WTC11 (cell line): ENCODE results near the gene ZDHHC11B. TPM values are rescaled to one million over a fixed set of nuclear protein-coding genes. Genes with fewer than 3 reads are reported as not detected.
A peak's percentile ranks its signal among the peaks of the same experiment; 100 is the strongest.
"Not testable (repeated sequence)": the region's sequence is repeated elsewhere in the genome, so short reads cannot be mapped to it uniquely, and the experiment has no call there.

Experiments used
- ATAC-seq: fragments of 200-7000 bp; cut with Tn5 transposase; 2 replicates; pipeline ENCODE4 v1.10.0; 2021; ENCODE audit warnings: mild to moderate bottlenecking, moderate library complexity
- CTCF ChIA-PET: fragments of 300-600 bp; sonication (Branson Sonifier 250); formaldehyde crosslinking; loops from one replicate; lab custom pipeline; 2021; ENCODE audit warnings: antibody characterized with exemption; lab: Charles Lee
- POLR2A ChIA-PET: fragments of 350-600 bp; sonication (Branson Sonifier 250); formaldehyde crosslinking; loops from one replicate; lab custom pipeline; 2021; ENCODE audit warnings: antibody characterized with exemption; lab: Charles Lee
- DNase-seq: peaks from one replicate; pipeline ENCODE4 v3.0.0; 2021; ENCODE audit warnings: low spot score
- H3K27ac Mint-ChIP-seq: 2 replicates; pipeline ENCODE4 v1.8.0; 2021; ENCODE audit warnings: mixed read lengths
- H3K27me3 Mint-ChIP-seq: 2 replicates; pipeline ENCODE4 v1.8.0; 2021; ENCODE audit warnings: low read depth, mild to moderate bottlenecking, moderate library complexity, mixed read lengths
- H3K36me3 Mint-ChIP-seq: 2 replicates; pipeline ENCODE4 v1.8.0; 2021; ENCODE audit warnings: mixed read lengths
- H3K4me1 Mint-ChIP-seq: 2 replicates; pipeline ENCODE4 v1.8.0; 2022; ENCODE audit warnings: mixed read lengths
- H3K4me3 Mint-ChIP-seq: 2 replicates; pipeline ENCODE4 v1.8.0; 2021; ENCODE audit warnings: mild to moderate bottlenecking, moderate library complexity, mixed read lengths
- H3K9me3 Mint-ChIP-seq: 2 replicates; pipeline ENCODE4 v1.8.0; 2021; ENCODE audit warnings: mixed read lengths
- AR ChIP-seq: fragments of 250-450 bp; sonication (Bioruptor Pico); IDR thresholded peaks from 2 replicates; pipeline ENCODE4 v1.9.0; 2021; ENCODE audit warnings: mild to moderate bottlenecking
- E2F5 ChIP-seq: sonication (generic); formaldehyde crosslinking; IDR thresholded peaks from 2 replicates; pipeline ENCODE4 v1.8.1; 2022; ENCODE audit warnings: mild to moderate bottlenecking, moderate library complexity, missing genetic modification reagents
- ELF4 ChIP-seq: sonication (generic); formaldehyde crosslinking; IDR thresholded peaks from 2 replicates; pipeline ENCODE4 v1.8.1; 2022; ENCODE audit warnings: low read depth, mild to moderate bottlenecking, moderate library complexity, missing genetic modification reagents
- GABPB1 ChIP-seq: sonication (generic); formaldehyde crosslinking; IDR thresholded peaks from 2 replicates; pipeline ENCODE4 v1.8.1; 2023; ENCODE audit warnings: mild to moderate bottlenecking, missing genetic modification reagents
- NR2C2 ChIP-seq: sonication (generic); formaldehyde crosslinking; IDR thresholded peaks from 2 replicates; pipeline ENCODE4 v1.8.0; 2022; ENCODE audit warnings: mild to moderate bottlenecking, missing genetic modification reagents
- SMAD4 ChIP-seq: sonication (generic); formaldehyde crosslinking; IDR thresholded peaks from 2 replicates; pipeline ENCODE4 v1.8.0; 2022; ENCODE audit warnings: mild to moderate bottlenecking, missing genetic modification reagents
- ZNF281 ChIP-seq: sonication (generic); formaldehyde crosslinking; IDR thresholded peaks from 2 replicates; pipeline ENCODE4 v1.8.0; 2023; ENCODE audit warnings: mild to moderate bottlenecking, missing genetic modification reagents
- ZNF416 ChIP-seq: fragments of 250-450 bp; sonication (Bioruptor Pico); IDR thresholded peaks from 2 replicates; pipeline ENCODE4 v1.9.0; 2021; ENCODE audit warnings: mild to moderate bottlenecking, inconsistent platforms
- ZNF512 ChIP-seq: sonication (generic); formaldehyde crosslinking; IDR thresholded peaks from 2 replicates; pipeline ENCODE4 v1.8.1; 2022; ENCODE audit warnings: missing genetic modification reagents, borderline replicate concordance
- total RNA-seq: library from RNA; stranded (reverse); gene quantifications from 3 replicates; pipeline ENCODE4 v1.2.3, GENCODE V29; 2021
- TF ChIP-seq, protein P1 (sequence below): fragments of 250-450 bp; sonication (Bioruptor Pico); IDR thresholded peaks from 2 replicates; pipeline ENCODE4 v1.9.0; 2021; ENCODE audit warnings: moderate library complexity, mild to moderate bottlenecking, inconsistent platforms, borderline replicate concordance
- TF ChIP-seq, protein P2 (sequence below): sonication (generic); formaldehyde crosslinking; IDR thresholded peaks from 2 replicates; pipeline ENCODE4 v1.8.1; 2022; ENCODE audit warnings: low read depth, missing genetic modification reagents, borderline replicate concordance

ZDHHC11B gene
- total RNA-seq, 1 experiment from 2014 or later, result 2.3 TPM

GRCh38 chr5:756171-756570 lies 28.4 kb downstream of the ZDHHC11B start (continued):
- TF ChIP-seq, protein P1, sequence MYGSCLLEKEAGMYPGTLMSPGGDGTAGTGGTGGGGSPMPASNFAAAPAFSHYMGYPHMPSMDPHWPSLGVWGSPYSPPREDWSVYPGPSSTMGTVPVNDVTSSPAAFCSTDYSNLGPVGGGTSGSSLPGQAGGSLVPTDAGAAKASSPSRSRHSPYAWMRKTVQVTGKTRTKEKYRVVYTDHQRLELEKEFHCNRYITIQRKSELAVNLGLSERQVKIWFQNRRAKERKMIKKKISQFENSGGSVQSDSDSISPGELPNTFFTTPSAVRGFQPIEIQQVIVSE (CRISPR knock-in tag), result no peak
- TF ChIP-seq SMAD4 (CRISPR knock-in tag) (no peak), AR (CRISPR knock-in tag) (no peak), GABPB1 (CRISPR knock-in tag) (no peak), NR2C2 (CRISPR knock-in tag) (no peak)
- TF ChIP-seq, all 79 proteins: peak for 0

DNA sequence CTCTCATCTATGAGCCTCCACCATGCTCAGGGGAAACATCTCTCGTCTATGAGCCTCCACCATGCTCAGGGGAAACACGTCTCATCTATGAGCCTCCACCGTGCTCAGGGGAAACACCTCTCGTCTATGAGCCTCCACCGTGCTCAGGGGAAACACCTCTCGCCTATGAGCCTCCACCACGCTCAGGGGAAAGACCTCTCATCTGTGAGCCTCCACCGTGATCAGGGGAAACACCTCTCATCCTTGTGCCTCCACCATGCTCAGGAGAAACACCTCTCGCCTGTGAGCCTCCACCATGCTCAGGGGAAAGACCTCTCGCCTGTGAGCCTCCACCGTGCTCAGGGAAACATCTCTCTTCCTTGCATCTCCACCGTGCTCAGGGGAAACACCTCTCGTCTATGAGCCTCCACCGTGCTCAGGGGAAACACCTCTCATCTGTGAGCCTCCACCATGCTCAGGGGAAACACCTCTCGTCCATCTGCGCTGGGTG lies 30.3 kb downstream of the ZDHHC11B start:
- H3K27me3 Mint-ChIP-seq, POLR2A ChIA-PET, CTCF ChIA-PET, ATAC-seq, H3K4me1 Mint-ChIP-seq, H3K36me3 Mint-ChIP-seq, DNase-seq, H3K9me3 Mint-ChIP-seq, H3K4me3 Mint-ChIP-seq: not testable (repeated sequence)
- H3K27ac Mint-ChIP-seq, result peak overlapping the region; percentile 39; the same call in 1 of the 2 replicates

GRCh38 chr5:753567-754142 lies 30.9 kb downstream of the ZDHHC11B start:
- H3K4me3 Mint-ChIP-seq, DNase-seq, CTCF ChIA-PET, H3K27me3 Mint-ChIP-seq, H3K36me3 Mint-ChIP-seq, H3K9me3 Mint-ChIP-seq, H3K27ac Mint-ChIP-seq, H3K4me1 Mint-ChIP-seq, POLR2A ChIA-PET, ATAC-seq: not testable (repeated sequence)

GRCh38 chr5:752532-753115 lies 31.9 kb downstream of the ZDHHC11B start:
- ATAC-seq, H3K9me3 Mint-ChIP-seq, DNase-seq, H3K27me3 Mint-ChIP-seq, H3K4me3 Mint-ChIP-seq, H3K27ac Mint-ChIP-seq, H3K4me1 Mint-ChIP-seq, H3K36me3 Mint-ChIP-seq, POLR2A ChIA-PET, CTCF ChIA-PET: not testable (repeated sequence)

- H3K4me3 Mint-ChIP-seq, H3K27me3 Mint-ChIP-seq, POLR2A ChIA-PET, H3K4me1 Mint-ChIP-seq, ATAC-seq, H3K9me3 Mint-ChIP-seq, H3K27ac Mint-ChIP-seq, H3K36me3 Mint-ChIP-seq, DNase-seq, CTCF ChIA-PET: not testable (repeated sequence)
These were observed 32.5 kb downstream of the ZDHHC11B start for GRCh38 chr5:751992-752391.

DNA sequence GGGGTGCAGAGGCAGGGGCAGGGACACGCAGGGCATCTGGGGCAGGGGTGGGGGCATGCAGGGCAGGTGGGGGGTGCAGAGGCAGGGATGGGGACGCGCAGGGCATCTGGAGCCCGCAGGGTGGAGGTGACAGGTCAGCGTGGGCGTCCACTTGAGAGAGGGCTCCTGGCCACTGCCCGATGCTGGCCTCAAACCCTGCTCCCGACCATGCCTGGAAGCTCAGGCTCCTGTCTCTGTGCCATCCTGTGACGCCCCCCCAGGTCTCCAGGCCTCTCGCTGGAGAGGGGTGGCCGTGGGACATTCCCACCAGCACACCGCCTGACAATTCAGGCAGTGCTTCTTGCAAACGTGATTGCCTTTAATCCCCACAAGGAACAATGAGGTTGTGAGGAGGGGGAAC lies 33.0 kb downstream of the ZDHHC11B start:
- H3K27ac Mint-ChIP-seq, result no peak overlapping the region
- no peaks in the 10 kb centered on the region for H3K36me3 Mint-ChIP-seq
- DNase-seq, result no peak
- H3K4me1 Mint-ChIP-seq, result no peaks in the 10 kb centered on the region
- H3K27me3 Mint-ChIP-seq, result no peaks in the 10 kb centered on the region; the same call in 1 of the 2 replicates
- CTCF ChIA-PET, result no interaction called here
- ATAC-seq, result no peak
- H3K9me3 Mint-ChIP-seq, result no peaks in the 10 kb centered on the region
- POLR2A ChIA-PET, result no interaction called here
- no peak overlapping the region for H3K4me3 Mint-ChIP-seq
- no peak for TF ChIP-seq ZNF512 (CRISPR knock-in tag)
- no peak for TF ChIP-seq ZNF416 (CRISPR knock-in tag)
- TF ChIP-seq ELF4 (CRISPR knock-in tag), result no peak
- no peak for TF ChIP-seq E2F5 (CRISPR knock-in tag)
- TF ChIP-seq ZNF281 (CRISPR knock-in tag), result no peak
- TF ChIP-seq, protein P2, sequence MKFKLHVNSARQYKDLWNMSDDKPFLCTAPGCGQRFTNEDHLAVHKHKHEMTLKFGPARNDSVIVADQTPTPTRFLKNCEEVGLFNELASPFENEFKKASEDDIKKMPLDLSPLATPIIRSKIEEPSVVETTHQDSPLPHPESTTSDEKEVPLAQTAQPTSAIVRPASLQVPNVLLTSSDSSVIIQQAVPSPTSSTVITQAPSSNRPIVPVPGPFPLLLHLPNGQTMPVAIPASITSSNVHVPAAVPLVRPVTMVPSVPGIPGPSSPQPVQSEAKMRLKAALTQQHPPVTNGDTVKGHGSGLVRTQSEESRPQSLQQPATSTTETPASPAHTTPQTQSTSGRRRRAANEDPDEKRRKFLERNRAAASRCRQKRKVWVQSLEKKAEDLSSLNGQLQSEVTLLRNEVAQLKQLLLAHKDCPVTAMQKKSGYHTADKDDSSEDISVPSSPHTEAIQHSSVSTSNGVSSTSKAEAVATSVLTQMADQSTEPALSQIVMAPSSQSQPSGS, result no peak
